Stimulated activated naive CD4-positive, alpha-beta T cell treated with Interleukin-2 at 50 U/mL for 16 hours (primary cell): ENCODE results near the gene ZNF442.
"Not testable (repeated sequence)": the region's sequence is repeated elsewhere in the genome, so short reads cannot be mapped to it uniquely, and the experiment has no call there.

Experiments used
- DNase-seq: peaks from one replicate; lab custom pipeline; 2025; lab: John Stamatoyannopoulos, UW

The ZNF442 gene

GRCh38 chr19:12365236-12366162 lies at the start of gene ZNF442:
Gene ZNF442 (minus strand): TSS chr19:12365683. CDS start chr19:12363631, 2,052 bp downstream.
- peak; percentile 81 for DNase-seq

GRCh38 chr19:12411893-12412292 lies 46.4 kb upstream of the ZNF442 start:
- no peak for DNase-seq

GRCh38 chr19:12400633-12401502 lies 35.4 kb upstream of the ZNF442 start, which contains the start of gene ZNF799:
Gene ZNF799 (minus strand): TSS chr19:12401271. CDS start chr19:12401070, 201 bp downstream.
- peak; percentile 78 for DNase-seq

- DNase-seq: peak; percentile 6
Measured at GRCh38 chr19:12399901-12400632, 34.6 kb upstream of the ZNF442 start.

- DNase-seq: not testable (repeated sequence)
Measured at GRCh38 chr19:12391148-12391547, 25.7 kb upstream of the ZNF442 start.

- DNase-seq: not testable (repeated sequence)
Measured at GRCh38 chr19:12386365-12386764, 20.9 kb upstream of the ZNF442 start.

- no peak for DNase-seq
Measured at GRCh38 chr19:12380444-12380737, 14.9 kb upstream of the ZNF442 start.

- DNase-seq: no peak
Measured at GRCh38 chr19:12379732-12380443, 14.4 kb upstream of the ZNF442 start.

GRCh38 chr19:12374026-12374425 lies 8.5 kb upstream of the ZNF442 start:
- no peak for DNase-seq

GRCh38 chr19:12364391-12365235 lies 870 bp downstream of the ZNF442 start:
- DNase-seq: no peak

GRCh38 chr19:12362236-12362635 lies 3.2 kb downstream of the ZNF442 start:
- not testable (repeated sequence) for DNase-seq

GRCh38 chr19:12353375-12353774 lies 12.1 kb downstream of the ZNF442 start:
- no peak for DNase-seq

- DNase-seq: no peak
Measured at GRCh38 chr19:12350890-12351197, 14.6 kb downstream of the ZNF442 start.

- DNase-seq: no peak
Measured at GRCh38 chr19:12350185-12350889, 15.1 kb downstream of the ZNF442 start.

GRCh38 chr19:12346896-12347295 lies 18.6 kb downstream of the ZNF442 start:
- peak; percentile 4 for DNase-seq

- DNase-seq: no peak
Measured at GRCh38 chr19:12345197-12345596, 20.3 kb downstream of the ZNF442 start.

- DNase-seq: peak; percentile 97
Measured at GRCh38 chr19:12333162-12334159, 32.0 kb downstream of the ZNF442 start, which contains the start of gene ZNF563. Gene ZNF563 (minus strand): TSS chr19:12333633. CDS start chr19:12333482, 151 bp downstream.

- peak; percentile 80 for DNase-seq
Measured at GRCh38 chr19:12331211-12331941, 34.1 kb downstream of the ZNF442 start.
